Dermis microvascular lymphatic vessel endothelial cell (primary cell): ENCODE data around the gene WDR20. TPM values are rescaled to one million over a fixed set of nuclear protein-coding genes. Genes with fewer than 3 reads are reported as not detected.

Source experiments
- DNase-seq, 2 donors: peaks; one replicate each; pipeline versions ENCODE4 v3.0.0 to v3.0.0-alpha.2; 2010; ENCODE audit warnings: low read depth in 2 of 2
- total RNA-seq: library from RNA; depleted of rRNA; stranded (reverse); fragments of >200 nt; gene quantifications from 2 replicates; pipeline ENCODE4 v1.2.1, GENCODE V29; 2014

WDR20 gene
- total RNA-seq, 1 donor from 2014 or later, result 13.7 TPM

GRCh38 chr14:102197317-102197853 is 57.7 kb downstream of the WDR20 start:
- no peak for DNase-seq

- DNase-seq, result no peak
These were observed 61.1 kb downstream of the WDR20 start for GRCh38 chr14:102200690-102201352.

- DNase-seq, result no peak
These were observed 61.6 kb downstream of the WDR20 start for GRCh38 chr14:102201353-102201738.

GRCh38 chr14:102201776-102202175 is 62.1 kb downstream of the WDR20 start:
- no peak for DNase-seq

GRCh38 chr14:102202944-102203343 is 63.2 kb downstream of the WDR20 start:
- DNase-seq, result no peak

GRCh38 chr14:102203382-102203781 is 63.7 kb downstream of the WDR20 start:
- DNase-seq, result no peak

- DNase-seq, result no peak
These were observed 65.9 kb downstream of the WDR20 start for GRCh38 chr14:102205560-102205959.

GRCh38 chr14:102206918-102207317 is 67.2 kb downstream of the WDR20 start:
- no peak for DNase-seq

- DNase-seq, result no peak
These were observed 68.2 kb downstream of the WDR20 start for GRCh38 chr14:102207831-102208365.

GRCh38 chr14:102208741-102209140 is 69.0 kb downstream of the WDR20 start:
- no peak for DNase-seq

- DNase-seq, result no peak
These were observed 69.7 kb downstream of the WDR20 start for GRCh38 chr14:102209224-102209966.

GRCh38 chr14:102210421-102211042 is 70.8 kb downstream of the WDR20 start:
- DNase-seq, result no peak

- DNase-seq, result no peak
These were observed 71.5 kb downstream of the WDR20 start for GRCh38 chr14:102211240-102211639.

GRCh38 chr14:102212356-102212755 is 72.7 kb downstream of the WDR20 start:
- DNase-seq, result no peak

GRCh38 chr14:102212845-102213244 is 73.1 kb downstream of the WDR20 start:
- DNase-seq, result no peak

- DNase-seq, result no peak
These were observed 73.8 kb downstream of the WDR20 start for GRCh38 chr14:102213470-102213869.

GRCh38 chr14:102213984-102214658 is 74.4 kb downstream of the WDR20 start:
- DNase-seq, result no peak

- DNase-seq, result no peak
These were observed 75.4 kb downstream of the WDR20 start for GRCh38 chr14:102215071-102215470.

- no peak for DNase-seq
These were observed 76.0 kb downstream of the WDR20 start for GRCh38 chr14:102215576-102216250.

GRCh38 chr14:102217399-102217798 is 77.7 kb downstream of the WDR20 start:
- no peak for DNase-seq

- DNase-seq, result no peak
These were observed 78.3 kb downstream of the WDR20 start for GRCh38 chr14:102217987-102218421.
